IMR-90 (cell line): Measurements from ENCODE around the gene SLIT3.

Experiments used
- CEBPB ChIP-seq: IDR thresholded peaks from 2 replicates; pipeline ENCODE4 v1.6.1; 2012; ENCODE audit warnings: low read depth, low read length, improper control_type of control experiment
- FOS ChIP-seq: fragments of 150-350 bp; IDR thresholded peaks from 2 replicates; pipeline ENCODE4 v1.6.1; 2016; ENCODE audit warnings: low read depth, low read length
- MAFK ChIP-seq: IDR thresholded peaks from 2 replicates; pipeline ENCODE4 v1.6.1; 2012; ENCODE audit warnings: low read depth, low read length, improper control_type of control experiment
- MAZ ChIP-seq: IDR thresholded peaks from 2 replicates; pipeline ENCODE4 v1.6.1; 2012; ENCODE audit warnings: low read depth, mild to moderate bottlenecking, low read length, improper control_type of control experiment, moderate library complexity, borderline replicate concordance
- MXI1 ChIP-seq: IDR thresholded peaks from 2 replicates; pipeline ENCODE4 v1.6.1; 2012; ENCODE audit warnings: low read depth, mild to moderate bottlenecking, low read length, moderate library complexity, borderline replicate concordance
- POLR2A ChIP-seq: IDR thresholded peaks from 2 replicates; pipeline ENCODE4 v1.6.1; 2012; ENCODE audit warnings: mild to moderate bottlenecking, low read depth, low read length
- RAD21 ChIP-seq: IDR thresholded peaks from 2 replicates; pipeline ENCODE4 v1.6.1; 2012; ENCODE audit warnings: low read length, improper control_type of control experiment
- RFX5 ChIP-seq: IDR thresholded peaks from 2 replicates; pipeline ENCODE4 v1.8.0; 2012; ENCODE audit warnings: low read depth, mild to moderate bottlenecking, low read length, moderate library complexity
- TF ChIP-seq, protein P1 (sequence below): conservative IDR thresholded peaks from 2 replicates; pipeline ENCODE4 v1.5.1; 2012; ENCODE audit warnings: mild to moderate bottlenecking, low read depth, low read length, improper control_type of control experiment

DNA sequence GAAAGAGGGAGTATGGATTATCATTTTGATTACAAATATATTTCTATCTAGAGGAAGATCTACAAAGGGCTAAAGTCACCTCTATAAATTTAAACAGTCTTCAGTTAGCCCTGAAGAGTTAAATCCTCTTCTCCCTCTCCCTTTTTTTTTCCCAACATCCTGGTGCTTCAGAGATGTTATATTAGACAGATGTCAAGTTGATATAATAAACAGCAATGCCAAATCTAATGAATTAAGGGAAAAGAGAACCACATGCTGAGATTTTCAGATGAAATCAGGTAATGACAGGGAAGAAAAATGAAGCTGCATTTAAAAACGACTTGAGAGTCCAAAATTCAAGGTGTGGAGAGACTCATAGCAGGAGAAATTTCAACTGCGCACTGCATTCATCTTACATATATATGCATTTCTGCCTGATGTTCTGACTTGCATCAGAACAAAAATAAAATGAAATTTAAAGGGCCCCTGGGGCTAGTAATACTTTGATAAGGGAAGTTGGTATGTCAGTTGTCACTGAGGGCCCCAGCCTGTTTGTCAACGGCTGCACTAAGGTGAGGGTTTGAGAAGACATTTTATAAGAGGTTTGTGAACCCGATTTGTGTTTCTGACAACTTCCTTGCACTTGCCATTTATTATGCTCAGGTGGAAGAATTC lies 382.9 kb downstream of the SLIT3 start:
- no peak for TF ChIP-seq FOS
- TF ChIP-seq, protein P1, sequence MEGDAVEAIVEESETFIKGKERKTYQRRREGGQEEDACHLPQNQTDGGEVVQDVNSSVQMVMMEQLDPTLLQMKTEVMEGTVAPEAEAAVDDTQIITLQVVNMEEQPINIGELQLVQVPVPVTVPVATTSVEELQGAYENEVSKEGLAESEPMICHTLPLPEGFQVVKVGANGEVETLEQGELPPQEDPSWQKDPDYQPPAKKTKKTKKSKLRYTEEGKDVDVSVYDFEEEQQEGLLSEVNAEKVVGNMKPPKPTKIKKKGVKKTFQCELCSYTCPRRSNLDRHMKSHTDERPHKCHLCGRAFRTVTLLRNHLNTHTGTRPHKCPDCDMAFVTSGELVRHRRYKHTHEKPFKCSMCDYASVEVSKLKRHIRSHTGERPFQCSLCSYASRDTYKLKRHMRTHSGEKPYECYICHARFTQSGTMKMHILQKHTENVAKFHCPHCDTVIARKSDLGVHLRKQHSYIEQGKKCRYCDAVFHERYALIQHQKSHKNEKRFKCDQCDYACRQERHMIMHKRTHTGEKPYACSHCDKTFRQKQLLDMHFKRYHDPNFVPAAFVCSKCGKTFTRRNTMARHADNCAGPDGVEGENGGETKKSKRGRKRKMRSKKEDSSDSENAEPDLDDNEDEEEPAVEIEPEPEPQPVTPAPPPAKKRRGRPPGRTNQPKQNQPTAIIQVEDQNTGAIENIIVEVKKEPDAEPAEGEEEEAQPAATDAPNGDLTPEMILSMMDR, result no peak
- TF ChIP-seq MAFK, result no peak
- TF ChIP-seq POLR2A, result no peak
- no peak for TF ChIP-seq CEBPB
- TF ChIP-seq MXI1, result no peak
- no peak for TF ChIP-seq MAZ
- TF ChIP-seq RFX5, result no peak
- TF ChIP-seq RAD21, result no peak
